Tibial nerve (tissue), 3 donors: ENCODE data around the gene ACOT6.

Experiments used
- POLR2A ChIP-seq, 2 donors: fragments of 450-650 bp; IDR thresholded peaks; one replicate each; pipeline ENCODE4 v1.6.1; 2017; ENCODE audit warnings: antibody characterized with exemption in 2 of 2, mild to moderate bottlenecking in 2 of 2, moderate library complexity in 2 of 2
- TF ChIP-seq, protein P1 (sequence below), 5 experiments: fragments of 200-600 bp in 3 of 5; fragments of 450-650 bp in 2 of 5; sonication (generic) in 3 of 5; IDR thresholded peaks; one replicate each; pipeline ENCODE4 v1.5.1; 2016 to 2019; ENCODE audit warnings: antibody characterized with exemption in 5 of 5, mild to moderate bottlenecking in 3 of 5, moderate library complexity in 2 of 5

DNA sequence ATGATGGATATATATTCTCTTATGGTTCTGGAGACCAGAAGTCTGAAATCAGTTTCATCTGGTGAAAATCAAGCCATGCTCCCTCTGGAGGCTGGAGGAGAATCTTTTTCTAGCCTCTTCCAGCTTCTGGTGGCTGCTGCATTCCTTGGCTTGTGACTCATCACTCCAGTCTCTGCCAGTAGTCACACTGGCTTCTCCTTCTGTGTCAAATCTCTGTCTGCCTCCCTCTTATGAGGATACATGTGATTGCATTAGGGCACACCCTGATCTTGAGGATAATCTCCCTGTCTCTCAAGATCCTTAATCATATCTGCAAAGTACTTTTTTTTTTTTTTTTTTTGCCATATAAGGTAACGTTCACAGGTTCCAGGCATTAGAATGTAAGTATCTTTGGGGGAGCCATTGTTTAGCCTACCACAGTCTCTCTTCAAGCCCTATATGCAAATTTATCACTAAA is 50.2 kb downstream of the ACOT6 start:
- TF ChIP-seq, protein P1, sequence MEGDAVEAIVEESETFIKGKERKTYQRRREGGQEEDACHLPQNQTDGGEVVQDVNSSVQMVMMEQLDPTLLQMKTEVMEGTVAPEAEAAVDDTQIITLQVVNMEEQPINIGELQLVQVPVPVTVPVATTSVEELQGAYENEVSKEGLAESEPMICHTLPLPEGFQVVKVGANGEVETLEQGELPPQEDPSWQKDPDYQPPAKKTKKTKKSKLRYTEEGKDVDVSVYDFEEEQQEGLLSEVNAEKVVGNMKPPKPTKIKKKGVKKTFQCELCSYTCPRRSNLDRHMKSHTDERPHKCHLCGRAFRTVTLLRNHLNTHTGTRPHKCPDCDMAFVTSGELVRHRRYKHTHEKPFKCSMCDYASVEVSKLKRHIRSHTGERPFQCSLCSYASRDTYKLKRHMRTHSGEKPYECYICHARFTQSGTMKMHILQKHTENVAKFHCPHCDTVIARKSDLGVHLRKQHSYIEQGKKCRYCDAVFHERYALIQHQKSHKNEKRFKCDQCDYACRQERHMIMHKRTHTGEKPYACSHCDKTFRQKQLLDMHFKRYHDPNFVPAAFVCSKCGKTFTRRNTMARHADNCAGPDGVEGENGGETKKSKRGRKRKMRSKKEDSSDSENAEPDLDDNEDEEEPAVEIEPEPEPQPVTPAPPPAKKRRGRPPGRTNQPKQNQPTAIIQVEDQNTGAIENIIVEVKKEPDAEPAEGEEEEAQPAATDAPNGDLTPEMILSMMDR (IDR thresholded peaks at IDR 0.05): no peak
- TF ChIP-seq POLR2A (IDR thresholded peaks at IDR 0.05): no peak
